ENCODE results near the gene UFD1. TPM values are rescaled to one million over a fixed set of nuclear protein-coding genes. Genes with fewer than 3 reads are reported as not detected.

Gene UFD1
- total and polyA plus RNA-seq, 2 donors from 2014 or later: 56.2 to 67.8 TPM

- intact Hi-C loops (cut with DNase I): no loop called here
- H3K9me3 ChIP-seq (ENCODE audit: control insufficient read depth in 2 of 3, insufficient read depth in 1 of 3, low read length in 3 of 3): no peaks in the 10 kb centered on the region
- no peak overlapping the region for H3K9ac ChIP-seq (ENCODE audit: low read length in 3 of 3)
- H3K4me3 ChIP-seq (ENCODE audit: low read length in 3 of 3): no peak overlapping the region
- TF ChIP-seq CTCF (IDR thresholded peaks at IDR 0.05; ENCODE audit: borderline replicate concordance, extremely low read depth, insufficient read depth): no peak
- peaks cover 3 to 8% (median 5%) of the 10 kb centered on the region in 3 donors for H3K36me3 ChIP-seq (ENCODE audit: control insufficient read depth in 2 of 3, insufficient read depth in 3 of 3, low read length in 3 of 3)
- no peaks in the 10 kb centered on the region for H3K27me3 ChIP-seq (ENCODE audit: control insufficient read depth, insufficient read depth, low read length)
- no peak overlapping the region for H3K27ac ChIP-seq (ENCODE audit: low read depth in 2 of 2, low read length in 2 of 2)
- peaks cover 0 to 13% (median 0%) of the 10 kb centered on the region in 3 donors for H3K4me1 ChIP-seq (ENCODE audit: control insufficient read depth in 2 of 3, insufficient read depth in 2 of 3, low read depth in 1 of 3, low read length in 3 of 3)
- DNase-seq (no peak), FAIRE-seq (no peak)
Observed at GRCh38 chr22:19443544-19444211, 35.3 kb downstream of the UFD1 start.

- TF ChIP-seq CTCF (IDR thresholded peaks at IDR 0.05; ENCODE audit: borderline replicate concordance, extremely low read depth, insufficient read depth): no peak
- Histone ChIP-seq H3K4me1 (ENCODE audit: control insufficient read depth in 2 of 3, insufficient read depth in 2 of 3, low read depth in 1 of 3, low read length in 3 of 3) (peaks cover 0 to 6% (median 0%) of the 10 kb centered on the region in 3 donors), H3K4me3 (ENCODE audit: low read length in 3 of 3) (no peak overlapping the region), H3K36me3 (ENCODE audit: control insufficient read depth in 2 of 3, insufficient read depth in 3 of 3, low read length in 3 of 3) (peaks cover 3 to 8% (median 5%) of the 10 kb centered on the region in 3 donors), H3K27ac (ENCODE audit: low read depth in 2 of 2, low read length in 2 of 2) (no peak overlapping the region), H3K9ac (ENCODE audit: low read length in 3 of 3) (no peak overlapping the region), H3K27me3 (ENCODE audit: control insufficient read depth, insufficient read depth, low read length) (no peaks in the 10 kb centered on the region), H3K9me3 (ENCODE audit: control insufficient read depth in 2 of 3, insufficient read depth in 1 of 3, low read length in 3 of 3) (no peaks in the 10 kb centered on the region)
- intact Hi-C loops (cut with DNase I): no loop called here
- no peak for FAIRE-seq
- DNase-seq: no peak
Observed at GRCh38 chr22:19442166-19442565, 36.8 kb downstream of the UFD1 start.

- H3K4me1 ChIP-seq (ENCODE audit: control insufficient read depth in 2 of 3, insufficient read depth in 2 of 3, low read depth in 1 of 3, low read length in 3 of 3): no peaks in the 10 kb centered on the region
- FAIRE-seq (no peak), DNase-seq (no peak)
- no peak overlapping the region for H3K27ac ChIP-seq (ENCODE audit: low read depth in 2 of 2, low read length in 2 of 2)
- H3K27me3 ChIP-seq (ENCODE audit: control insufficient read depth, insufficient read depth, low read length): no peaks in the 10 kb centered on the region
- intact Hi-C loops (cut with DNase I): no loop called here
- H3K9ac ChIP-seq (ENCODE audit: low read length in 3 of 3): no peak overlapping the region
- H3K36me3 ChIP-seq (ENCODE audit: control insufficient read depth in 2 of 3, insufficient read depth in 3 of 3, low read length in 3 of 3): peaks cover 6 to 11% (median 8%) of the 10 kb centered on the region in 3 donors
- no peak for TF ChIP-seq CTCF (IDR thresholded peaks at IDR 0.05; ENCODE audit: borderline replicate concordance, extremely low read depth, insufficient read depth)
- no peak overlapping the region for H3K4me3 ChIP-seq (ENCODE audit: low read length in 3 of 3)
- no peaks in the 10 kb centered on the region for H3K9me3 ChIP-seq (ENCODE audit: control insufficient read depth in 2 of 3, insufficient read depth in 1 of 3, low read length in 3 of 3)
Observed at GRCh38 chr22:19440411-19441195, 38.4 kb downstream of the UFD1 start.

All from kidney (tissue), 14 donors.